Neural progenitor cell (in vitro differentiated cells): ENCODE measurements around the gene SLC35F4. TPM values are rescaled to one million over a fixed set of nuclear protein-coding genes. Genes with fewer than 3 reads are reported as not detected.
"Not testable (repeated sequence)": the region's sequence is repeated elsewhere in the genome, so short reads cannot be mapped to it uniquely, and the experiment has no call there.

ENCODE experiments used
- DNase-seq: peaks from one replicate; pipeline ENCODE4 v3.0.0-alpha.2; 2016; ENCODE audit warnings: low spot score
- H2AFZ ChIP-seq: fragments of 200-600 bp; sonication (generic); replicated peaks from 2 replicates; pipeline ENCODE4 v1.6.1; 2016; ENCODE audit warnings: antibody characterized with exemption
- H3F3A ChIP-seq: fragments of 200-600 bp; sonication (generic); 2 replicates; pipeline ENCODE4 v1.6.1; 2016; ENCODE audit warnings: antibody characterized with exemption, low read depth
- H3K27ac ChIP-seq: fragments of 200-600 bp; sonication (generic); 2 replicates; pipeline ENCODE4 v1.5.1; 2016; ENCODE audit warnings: mild to moderate bottlenecking
- H3K27me3 ChIP-seq: fragments of 200-600 bp; sonication (generic); 2 replicates; pipeline ENCODE4 v1.6.1; 2016; ENCODE audit warnings: mild to moderate bottlenecking, moderate library complexity
- H3K36me3 ChIP-seq: fragments of 200-600 bp; sonication (generic); 2 replicates; pipeline ENCODE4 v1.5.1; 2016
- H3K4me1 ChIP-seq: fragments of 200-600 bp; sonication (generic); 2 replicates; pipeline ENCODE4 v1.6.1; 2016; ENCODE audit warnings: mixed run types
- H3K4me2 ChIP-seq: fragments of 200-600 bp; sonication (generic); 2 replicates; pipeline ENCODE4 v1.6.1; 2016
- H3K4me3 ChIP-seq: fragments of 200-600 bp; sonication (generic); 2 replicates; pipeline ENCODE4 v1.5.1; 2016
- H3K79me2 ChIP-seq: fragments of 200-600 bp; sonication (generic); 2 replicates; pipeline ENCODE4 v1.6.1; 2016; ENCODE audit warnings: low read depth
- H3K9ac ChIP-seq: fragments of 200-600 bp; sonication (generic); 2 replicates; pipeline ENCODE4 v1.6.1; 2016
- H3K9me3 ChIP-seq: fragments of 200-600 bp; sonication (generic); 2 replicates; pipeline ENCODE4 v1.5.1; 2016; ENCODE audit warnings: low read depth
- H4K20me1 ChIP-seq: fragments of 200-600 bp; sonication (generic); 2 replicates; pipeline ENCODE4 v1.6.1; 2016; ENCODE audit warnings: low read depth
- H3K27ac Mint-ChIP-seq: 3 replicates; pipeline ENCODE4 v1.8.0; 2021; ENCODE audit warnings: mixed read lengths
- H3K27me3 Mint-ChIP-seq: 2 replicates; pipeline ENCODE4 v1.8.0; 2022; ENCODE audit warnings: low read depth, mild to moderate bottlenecking, inconsistent platforms, moderate library complexity, mixed read lengths; ENCODE audit not compliant: insufficient read depth
- H3K36me3 Mint-ChIP-seq: 3 replicates; pipeline ENCODE4 v1.8.0; 2021; ENCODE audit warnings: mixed read lengths
- H3K4me1 Mint-ChIP-seq: 3 replicates; pipeline ENCODE4 v1.8.0; 2021; ENCODE audit warnings: mixed read lengths
- H3K4me3 Mint-ChIP-seq: 3 replicates; pipeline ENCODE4 v1.8.0; 2021; ENCODE audit warnings: mild to moderate bottlenecking, moderate library complexity, mixed read lengths
- H3K9me3 Mint-ChIP-seq: 3 replicates; pipeline ENCODE4 v1.8.0; 2020; ENCODE audit warnings: mixed read lengths
- CTCF ChIP-seq: fragments of 200-600 bp; sonication (generic); IDR thresholded peaks from 2 replicates; pipeline ENCODE4 v1.5.1; 2017; ENCODE audit warnings: antibody characterized with exemption, mild to moderate bottlenecking
- EZH2 ChIP-seq: fragments of 200-600 bp; sonication (generic); IDR thresholded peaks from 2 replicates; pipeline ENCODE4 v1.6.1; 2017; ENCODE audit warnings: antibody characterized with exemption, mild to moderate bottlenecking, moderate library complexity
- EZH2phosphoT487 ChIP-seq: fragments of 200-600 bp; sonication (generic); IDR thresholded peaks from 2 replicates; pipeline ENCODE4 v1.6.1; 2017; ENCODE audit warnings: antibody characterized with exemption
- total RNA-seq: library from RNA; depleted of rRNA; stranded (reverse); fragments of >200 nt; gene quantifications from 2 replicates; pipeline ENCODE4 v1.2.3, GENCODE V29; 2015; ENCODE audit warnings: low replicate concordance

Gene SLC35F4
- total RNA-seq, 1 donor from 2014 or later, result not detected

- no peak overlapping the region for H3K4me3 ChIP-seq
- H3K9ac ChIP-seq, result no peak overlapping the region
- peak; percentile 46 for DNase-seq
- no peaks in the 10 kb centered on the region for H3K9me3 ChIP-seq
- no peaks in the 10 kb centered on the region for H3K9me3 Mint-ChIP-seq
- H3K27me3 Mint-ChIP-seq, result peaks cover 2% of the 10 kb centered on the region
- no peaks in the 10 kb centered on the region for H3K4me1 ChIP-seq
- no peaks in the 10 kb centered on the region for H3F3A ChIP-seq
- H3K4me3 Mint-ChIP-seq, result no peak overlapping the region
- H3K79me2 ChIP-seq, result no peaks in the 10 kb centered on the region
- no peaks in the 10 kb centered on the region for H3K27me3 ChIP-seq
- no peak overlapping the region for H3K27ac ChIP-seq
- no peaks in the 10 kb centered on the region for H3K4me1 Mint-ChIP-seq
- no peak overlapping the region for H3K27ac Mint-ChIP-seq
- H3K36me3 ChIP-seq, result no peaks in the 10 kb centered on the region
- H3K4me2 ChIP-seq, result no peak overlapping the region
- H2AFZ ChIP-seq, result no peak overlapping the region
- TF ChIP-seq CTCF, result no peak
- TF ChIP-seq EZH2, result no peak
- no peak for TF ChIP-seq EZH2phosphoT487
- no peaks in the 10 kb centered on the region for H3K36me3 Mint-ChIP-seq
- H4K20me1 ChIP-seq, result no peaks in the 10 kb centered on the region
Observed at GRCh38 chr14:57753821-57754220, 112.1 kb downstream of the SLC35F4 start.

GRCh38 chr14:57752142-57752695, 113.7 kb downstream of the SLC35F4 start:
- not testable (repeated sequence) for H3K27ac ChIP-seq, H3K27me3 ChIP-seq, H3K4me3 ChIP-seq, H3K36me3 ChIP-seq, H3K79me2 ChIP-seq, H3K9me3 Mint-ChIP-seq, H3K27me3 Mint-ChIP-seq, H4K20me1 ChIP-seq, H3F3A ChIP-seq, H3K4me1 Mint-ChIP-seq, H3K4me2 ChIP-seq, H3K36me3 Mint-ChIP-seq, H3K4me1 ChIP-seq, DNase-seq, H2AFZ ChIP-seq, H3K27ac Mint-ChIP-seq, H3K4me3 Mint-ChIP-seq, H3K9ac ChIP-seq, H3K9me3 ChIP-seq

GRCh38 chr14:57751400-57751799, 114.5 kb downstream of the SLC35F4 start:
- H3K27ac Mint-ChIP-seq, result no peak overlapping the region
- H3F3A ChIP-seq, result no peaks in the 10 kb centered on the region
- H3K9me3 Mint-ChIP-seq, result no peaks in the 10 kb centered on the region
- no peaks in the 10 kb centered on the region for H3K27me3 ChIP-seq
- no peak overlapping the region for H3K4me2 ChIP-seq
- no peaks in the 10 kb centered on the region for H3K79me2 ChIP-seq
- H3K4me1 ChIP-seq, result no peaks in the 10 kb centered on the region
- no peaks in the 10 kb centered on the region for H3K9me3 ChIP-seq
- DNase-seq, result no peak
- no peak overlapping the region for H3K4me3 ChIP-seq
- no peaks in the 10 kb centered on the region for H3K36me3 ChIP-seq
- H3K9ac ChIP-seq, result no peak overlapping the region
- no peak overlapping the region for H3K4me3 Mint-ChIP-seq
- H3K4me1 Mint-ChIP-seq, result no peaks in the 10 kb centered on the region
- TF ChIP-seq CTCF (no peak), EZH2 (no peak), EZH2phosphoT487 (no peak)
- H4K20me1 ChIP-seq, result no peaks in the 10 kb centered on the region
- peaks cover 2% of the 10 kb centered on the region for H3K27me3 Mint-ChIP-seq
- H2AFZ ChIP-seq, result no peak overlapping the region
- H3K27ac ChIP-seq, result no peak overlapping the region
- H3K36me3 Mint-ChIP-seq, result no peaks in the 10 kb centered on the region

GRCh38 chr14:57749267-57749666, 116.6 kb downstream of the SLC35F4 start:
- Histone ChIP-seq H3K36me3 (no peaks in the 10 kb centered on the region), H4K20me1 (no peaks in the 10 kb centered on the region), H3K9ac (no peak overlapping the region), H3K4me3 (no peak overlapping the region), H3K79me2 (no peaks in the 10 kb centered on the region), H3K27ac (no peak overlapping the region), H3K9me3 (no peaks in the 10 kb centered on the region), H3K4me1 (no peaks in the 10 kb centered on the region), H2AFZ (no peak overlapping the region), H3K27me3 (no peaks in the 10 kb centered on the region), H3F3A (no peaks in the 10 kb centered on the region), H3K4me2 (no peak overlapping the region)
- no peak overlapping the region for H3K4me3 Mint-ChIP-seq
- TF ChIP-seq CTCF, result no peak
- no peak for TF ChIP-seq EZH2
- TF ChIP-seq EZH2phosphoT487, result no peak
- peaks cover 2% of the 10 kb centered on the region for H3K9me3 Mint-ChIP-seq
- H3K27ac Mint-ChIP-seq, result no peak overlapping the region
- H3K36me3 Mint-ChIP-seq, result no peaks in the 10 kb centered on the region
- no peak for DNase-seq
- no peaks in the 10 kb centered on the region for H3K27me3 Mint-ChIP-seq
- H3K4me1 Mint-ChIP-seq, result no peaks in the 10 kb centered on the region
